ENCODE data around the gene MYPOP. TPM values are rescaled to one million over a fixed set of nuclear protein-coding genes. Genes with fewer than 3 reads are reported as not detected.

Gene MYPOP
- total and polyA plus RNA-seq, 2 donors (not counting 3 experiments of a cell fraction or from before 2014, with no cell fraction given) = 3.9 to 9.0 TPM

DNA sequence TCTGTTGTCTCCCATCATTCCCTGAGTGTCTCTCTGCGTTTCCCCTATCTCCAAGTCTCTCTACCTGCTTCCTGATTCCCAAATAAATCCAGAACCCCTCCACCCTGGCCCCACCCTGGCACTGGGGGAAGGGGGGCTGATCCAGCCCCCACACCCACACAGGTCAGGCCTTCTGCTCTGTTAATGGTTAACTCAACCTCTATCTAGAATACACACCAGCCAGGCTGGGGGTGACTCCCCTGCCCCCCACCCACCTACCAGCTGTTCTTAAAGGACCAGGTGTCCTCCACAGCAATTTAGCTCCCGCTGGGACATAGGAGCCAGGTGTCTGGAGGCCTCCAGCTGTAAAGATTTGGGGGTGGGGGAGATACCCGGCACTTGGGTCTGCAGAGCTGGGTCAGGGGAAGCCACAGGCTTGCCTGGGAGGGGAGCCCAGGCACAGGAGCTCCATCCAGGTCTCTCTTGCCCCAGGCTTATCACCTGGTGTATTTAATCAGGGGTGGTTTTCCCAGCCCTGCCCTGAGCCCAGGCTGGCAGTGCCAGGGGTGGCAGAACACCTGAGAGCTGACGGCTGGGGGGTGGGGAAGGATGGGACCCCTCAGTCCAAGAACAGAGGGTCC, 20.4 kb downstream of the MYPOP start:
- no peaks in the 10 kb centered on the region for H3K36me3 ChIP-seq (ENCODE audit: control insufficient read depth in 2 of 2, extremely low read depth in 1 of 2, insufficient read depth in 2 of 2, low read length in 2 of 2)
- POLR2A ChIA-PET = interaction anchor here (1.0 kb wide), 1 partner anchor 17 kb away, joined by 3 read pairs; no protein-coding TSS in a partner anchor

More for the DNA sequence above, 20.4 kb downstream of the MYPOP start:
- no peak for DNase-seq (ENCODE audit: low read depth, low spot score)
- intact Hi-C loops (cut with micrococcal nuclease) (no loop called here), dilution Hi-C loops (cut with MboI; ENCODE audit: extremely low pct_ligation_motif_present, low sequenced_read_pairs) (no loop called here)
- peaks cover 3% of the 10 kb centered on the region for H3K79me2 ChIP-seq (ENCODE audit: control insufficient read depth, insufficient read depth, low read length)
- H3K27ac ChIP-seq (ENCODE audit: insufficient read depth, low read depth, low read length) = no peak overlapping the region
- TF ChIP-seq GATA2 (IDR thresholded peaks at IDR 0.05; ENCODE audit: insufficient read depth, insufficient read length, low read depth, low read length) (no peak), POLR2A (IDR thresholded peaks at IDR 0.05; ENCODE audit: low read depth, low read length) (no peak), JUN (IDR thresholded peaks at IDR 0.05; ENCODE audit: borderline replicate concordance, insufficient read depth, insufficient read length, low read depth) (no peak), FOS (IDR thresholded peaks at IDR 0.05; ENCODE audit: borderline replicate concordance, insufficient read depth, low read length) (no peak), EZH2 (IDR thresholded peaks at IDR 0.05; ENCODE audit: borderline replicate concordance, low read depth, low read length, severe bottlenecking) (no peak), POLR2AphosphoS5 (IDR thresholded peaks at IDR 0.05; ENCODE audit: insufficient read depth, low read depth, low read length) (no peak), MYC (IDR thresholded peaks at IDR 0.05; ENCODE audit: low read depth, low read length) (no peak)
- TF ChIP-seq, protein P1, sequence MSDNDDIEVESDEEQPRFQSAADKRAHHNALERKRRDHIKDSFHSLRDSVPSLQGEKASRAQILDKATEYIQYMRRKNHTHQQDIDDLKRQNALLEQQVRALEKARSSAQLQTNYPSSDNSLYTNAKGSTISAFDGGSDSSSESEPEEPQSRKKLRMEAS (IDR thresholded peaks at IDR 0.05; ENCODE audit: insufficient read depth, insufficient read length) = no peak
- TF ChIP-seq, protein P2, sequence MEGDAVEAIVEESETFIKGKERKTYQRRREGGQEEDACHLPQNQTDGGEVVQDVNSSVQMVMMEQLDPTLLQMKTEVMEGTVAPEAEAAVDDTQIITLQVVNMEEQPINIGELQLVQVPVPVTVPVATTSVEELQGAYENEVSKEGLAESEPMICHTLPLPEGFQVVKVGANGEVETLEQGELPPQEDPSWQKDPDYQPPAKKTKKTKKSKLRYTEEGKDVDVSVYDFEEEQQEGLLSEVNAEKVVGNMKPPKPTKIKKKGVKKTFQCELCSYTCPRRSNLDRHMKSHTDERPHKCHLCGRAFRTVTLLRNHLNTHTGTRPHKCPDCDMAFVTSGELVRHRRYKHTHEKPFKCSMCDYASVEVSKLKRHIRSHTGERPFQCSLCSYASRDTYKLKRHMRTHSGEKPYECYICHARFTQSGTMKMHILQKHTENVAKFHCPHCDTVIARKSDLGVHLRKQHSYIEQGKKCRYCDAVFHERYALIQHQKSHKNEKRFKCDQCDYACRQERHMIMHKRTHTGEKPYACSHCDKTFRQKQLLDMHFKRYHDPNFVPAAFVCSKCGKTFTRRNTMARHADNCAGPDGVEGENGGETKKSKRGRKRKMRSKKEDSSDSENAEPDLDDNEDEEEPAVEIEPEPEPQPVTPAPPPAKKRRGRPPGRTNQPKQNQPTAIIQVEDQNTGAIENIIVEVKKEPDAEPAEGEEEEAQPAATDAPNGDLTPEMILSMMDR (IDR thresholded peaks at IDR 0.05; ENCODE audit: extremely low read depth in 1 of 2, insufficient read depth in 1 of 2, low read depth in 1 of 2, low read length in 2 of 2) = no peak
- H3K4me2 ChIP-seq (ENCODE audit: insufficient read depth, low read length) = no peak overlapping the region
- no peaks in the 10 kb centered on the region for H3K9me3 ChIP-seq (replicated peaks; ENCODE audit: control insufficient read depth, insufficient read depth, low read length)
- H3K4me3 ChIP-seq (replicated peaks in 1 of 3; ENCODE audit: insufficient read depth in 1 of 3, low read depth in 1 of 3, low read length in 3 of 3) = no peak overlapping the region
- H3K4me1 ChIP-seq (ENCODE audit: control insufficient read depth, extremely low read depth, insufficient read depth, low read length) = peaks cover 8% of the 10 kb centered on the region
- no peaks in the 10 kb centered on the region for H3K27me3 ChIP-seq (ENCODE audit: control insufficient read depth in 2 of 2, insufficient read depth in 2 of 2, low read length in 2 of 2)
- no peak overlapping the region for H3K9ac ChIP-seq (replicated peaks; ENCODE audit: extremely low read depth, insufficient read depth, low read length)
- CTCF ChIA-PET = interaction anchor here (1.3 to 2.2 kb wide), 4 partner anchors 14 to 383 kb away, joined by 3 to 24 read pairs (median 9); partner anchors contain the start of genes FOXA3 and SYMPK
- FAIRE-seq = no peak
- H2AFZ ChIP-seq (ENCODE audit: low read depth, low read length) = no peak overlapping the region
- no peaks in the 10 kb centered on the region for H3K9me1 ChIP-seq (replicated peaks; ENCODE audit: control insufficient read depth, extremely low read depth, insufficient read depth, low read length)
- BruUV-seq (replicated peaks) = no TSS peak
- H4K20me1 ChIP-seq (replicated peaks; ENCODE audit: control insufficient read depth, extremely low read depth, insufficient read depth, low read length) = no peaks in the 10 kb centered on the region

Data from endothelial cell of umbilical vein (primary cell).